Measurements from ENCODE around the gene RHEX. TPM values are rescaled to one million over a fixed set of nuclear protein-coding genes. Genes with fewer than 3 reads are reported as not detected.

The RHEX gene
- total and polyA plus RNA-seq, 2 of the 13 experiments (the other 11 are each of a cell fraction or from before 2014, with no cell fraction given), result 1.4 to 2.7 TPM

DNA sequence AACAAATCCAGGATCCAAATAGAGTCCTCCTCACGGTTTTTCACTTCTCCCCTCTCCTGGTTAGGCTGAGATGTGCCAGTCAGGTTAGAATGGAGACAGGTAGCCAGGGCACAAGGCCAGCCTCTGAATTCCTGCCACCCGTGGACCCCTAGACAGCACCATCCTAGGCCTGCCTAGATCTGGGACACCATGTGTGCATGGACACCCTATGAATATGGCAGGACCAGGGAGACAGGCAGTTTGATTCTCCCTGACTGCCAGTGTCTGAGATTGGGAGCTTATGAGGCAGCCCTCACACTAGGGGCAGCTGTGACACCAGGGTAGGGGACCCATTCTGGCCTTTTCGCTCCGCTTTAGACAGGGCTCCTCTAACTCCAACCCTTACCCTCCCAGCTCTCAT, 56.7 kb downstream of the RHEX start (continued):
- TF ChIP-seq ZBED4 (CRISPR knock-in tag; IDR thresholded peaks at IDR 0.05; ENCODE audit: borderline replicate concordance) (no peak), MTERF4 (CRISPR knock-in tag; IDR thresholded peaks at IDR 0.05) (no peak), HIC2 (CRISPR knock-in tag; IDR thresholded peaks at IDR 0.05; ENCODE audit: low read depth) (no peak)
- TF ChIP-seq, protein P1, sequence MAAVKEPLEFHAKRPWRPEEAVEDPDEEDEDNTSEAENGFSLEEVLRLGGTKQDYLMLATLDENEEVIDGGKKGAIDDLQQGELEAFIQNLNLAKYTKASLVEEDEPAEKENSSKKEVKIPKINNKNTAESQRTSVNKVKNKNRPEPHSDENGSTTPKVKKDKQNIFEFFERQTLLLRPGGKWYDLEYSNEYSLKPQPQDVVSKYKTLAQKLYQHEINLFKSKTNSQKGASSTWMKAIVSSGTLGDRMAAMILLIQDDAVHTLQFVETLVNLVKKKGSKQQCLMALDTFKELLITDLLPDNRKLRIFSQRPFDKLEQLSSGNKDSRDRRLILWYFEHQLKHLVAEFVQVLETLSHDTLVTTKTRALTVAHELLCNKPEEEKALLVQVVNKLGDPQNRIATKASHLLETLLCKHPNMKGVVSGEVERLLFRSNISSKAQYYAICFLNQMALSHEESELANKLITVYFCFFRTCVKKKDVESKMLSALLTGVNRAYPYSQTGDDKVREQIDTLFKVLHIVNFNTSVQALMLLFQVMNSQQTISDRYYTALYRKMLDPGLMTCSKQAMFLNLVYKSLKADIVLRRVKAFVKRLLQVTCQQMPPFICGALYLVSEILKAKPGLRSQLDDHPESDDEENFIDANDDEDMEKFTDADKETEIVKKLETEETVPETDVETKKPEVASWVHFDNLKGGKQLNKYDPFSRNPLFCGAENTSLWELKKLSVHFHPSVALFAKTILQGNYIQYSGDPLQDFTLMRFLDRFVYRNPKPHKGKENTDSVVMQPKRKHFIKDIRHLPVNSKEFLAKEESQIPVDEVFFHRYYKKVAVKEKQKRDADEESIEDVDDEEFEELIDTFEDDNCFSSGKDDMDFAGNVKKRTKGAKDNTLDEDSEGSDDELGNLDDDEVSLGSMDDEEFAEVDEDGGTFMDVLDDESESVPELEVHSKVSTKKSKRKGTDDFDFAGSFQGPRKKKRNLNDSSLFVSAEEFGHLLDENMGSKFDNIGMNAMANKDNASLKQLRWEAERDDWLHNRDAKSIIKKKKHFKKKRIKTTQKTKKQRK (IDR thresholded peaks at IDR 0.05; ENCODE audit: low read length), result no peak

All from HepG2 (cell line).